Mammary epithelial cell (primary cell): ENCODE measurements around the gene ATP2A3.

Experiments used
- EZH2 ChIP-seq: IDR thresholded peaks from 2 replicates; pipeline ENCODE4 v1.6.1; 2012; ENCODE audit warnings: low read length, inconsistent platforms, borderline replicate concordance
- TF ChIP-seq, protein P1 (sequence below), 2 donors: IDR thresholded peaks in 1 of 2; conservative IDR thresholded peaks in 1 of 2; 2 replicates each; pipeline ENCODE4 v1.5.1; 2011 to 2012; ENCODE audit warnings: inconsistent platforms in 2 of 2, low read length in 2 of 2, mild to moderate bottlenecking in 2 of 2, control low read depth in 1 of 2, low read depth in 1 of 2; ENCODE audit not compliant: insufficient read depth in 1 of 2; ENCODE audit errors: extremely low read depth in 1 of 2

- TF ChIP-seq, protein P1, sequence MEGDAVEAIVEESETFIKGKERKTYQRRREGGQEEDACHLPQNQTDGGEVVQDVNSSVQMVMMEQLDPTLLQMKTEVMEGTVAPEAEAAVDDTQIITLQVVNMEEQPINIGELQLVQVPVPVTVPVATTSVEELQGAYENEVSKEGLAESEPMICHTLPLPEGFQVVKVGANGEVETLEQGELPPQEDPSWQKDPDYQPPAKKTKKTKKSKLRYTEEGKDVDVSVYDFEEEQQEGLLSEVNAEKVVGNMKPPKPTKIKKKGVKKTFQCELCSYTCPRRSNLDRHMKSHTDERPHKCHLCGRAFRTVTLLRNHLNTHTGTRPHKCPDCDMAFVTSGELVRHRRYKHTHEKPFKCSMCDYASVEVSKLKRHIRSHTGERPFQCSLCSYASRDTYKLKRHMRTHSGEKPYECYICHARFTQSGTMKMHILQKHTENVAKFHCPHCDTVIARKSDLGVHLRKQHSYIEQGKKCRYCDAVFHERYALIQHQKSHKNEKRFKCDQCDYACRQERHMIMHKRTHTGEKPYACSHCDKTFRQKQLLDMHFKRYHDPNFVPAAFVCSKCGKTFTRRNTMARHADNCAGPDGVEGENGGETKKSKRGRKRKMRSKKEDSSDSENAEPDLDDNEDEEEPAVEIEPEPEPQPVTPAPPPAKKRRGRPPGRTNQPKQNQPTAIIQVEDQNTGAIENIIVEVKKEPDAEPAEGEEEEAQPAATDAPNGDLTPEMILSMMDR (conservative IDR thresholded peaks at IDR 0.05 in 1 of 2, IDR thresholded peaks at IDR 0.05 in 1 of 2; ENCODE audit: extremely low read depth in 1 of 2, insufficient read depth in 1 of 2, low read depth in 1 of 2, low read length in 2 of 2), result no peak
- TF ChIP-seq EZH2, result no peak
Observed at GRCh38 chr17:3950584-3950983, 13.7 kb downstream of the ATP2A3 start.
